CD14-positive monocyte (primary cell): Measurements from ENCODE around the gene KRT8. TPM values are rescaled to one million over a fixed set of nuclear protein-coding genes. Genes with fewer than 3 reads are reported as not detected.

Experiments used
- DNase-seq, 3 donors: peaks; one replicate each; pipeline ENCODE4 v3.0.0-alpha.2; 2011 to 2022
- H2AFZ ChIP-seq: 2 replicates; pipeline ENCODE4 v1.6.0; 2012; ENCODE audit warnings: mild to moderate bottlenecking, low read depth, low read length, inconsistent platforms; ENCODE audit not compliant: insufficient read depth, poor library complexity, severe bottlenecking
- H3K27ac ChIP-seq, 2 donors: 1 replicate in 1 of 2; 2 replicates in 1 of 2; pipeline ENCODE4 v1.5.1; 2012 to 2013; ENCODE audit warnings: low read length in 2 of 2, control low read depth in 1 of 2, inconsistent platforms in 1 of 2, low read depth in 1 of 2, mild to moderate bottlenecking in 1 of 2
- H3K27me3 ChIP-seq, 2 donors: one replicate each; pipeline versions ENCODE4 v1.6.0 to v1.6.1; 2011 to 2013; ENCODE audit warnings: low read length in 2 of 2; ENCODE audit not compliant: control insufficient read depth in 2 of 2, insufficient read depth in 2 of 2
- H3K36me3 ChIP-seq, 2 donors: replicated peaks in 1 of 2; 1 replicate in 1 of 2; 2 replicates in 1 of 2; pipeline versions ENCODE4 v1.5.1 to v1.6.1; 2012 to 2013; ENCODE audit warnings: low read length in 2 of 2, control low read depth in 1 of 2, inconsistent platforms in 1 of 2, mild to moderate bottlenecking in 1 of 2; ENCODE audit not compliant: insufficient read depth in 2 of 2, control insufficient read depth in 1 of 2
- H3K4me1 ChIP-seq, 2 donors: 1 replicate in 1 of 2; 2 replicates in 1 of 2; pipeline versions ENCODE4 v1.5.1 to v1.6.1; 2012 to 2013; ENCODE audit warnings: low read length in 2 of 2, control low read depth in 1 of 2, inconsistent platforms in 1 of 2, mild to moderate bottlenecking in 1 of 2, moderate library complexity in 1 of 2; ENCODE audit not compliant: insufficient read depth in 2 of 2, control insufficient read depth in 1 of 2
- H3K4me2 ChIP-seq: replicated peaks from 2 replicates; pipeline ENCODE3; 2012; ENCODE audit warnings: low read length, moderate library complexity, mild to moderate bottlenecking; ENCODE audit not compliant: poor library complexity, severe bottlenecking; ENCODE audit errors: extremely low read depth
- H3K4me3 ChIP-seq, 3 experiments: fragments of 200-600 bp in 1 of 3; sonication (generic) in 1 of 3; replicated peaks in 1 of 3; 1 replicate in 2 of 3; 2 replicates in 1 of 3; pipeline ENCODE4 v1.5.1; 2011 to 2013; ENCODE audit warnings: low read length in 3 of 3, mild to moderate bottlenecking in 3 of 3, control low read depth in 2 of 3, low read depth in 2 of 3, inconsistent platforms in 1 of 3, moderate library complexity in 1 of 3
- H3K79me2 ChIP-seq: 2 replicates; pipeline ENCODE4 v1.6.0; 2012; ENCODE audit warnings: mild to moderate bottlenecking, control low read depth, inconsistent platforms, low read length, moderate library complexity; ENCODE audit not compliant: insufficient read depth
- H3K9ac ChIP-seq: 2 replicates; pipeline ENCODE4 v1.6.0; 2017; ENCODE audit warnings: low read length, mild to moderate bottlenecking; ENCODE audit not compliant: insufficient read depth, poor library complexity, severe bottlenecking
- H3K9me3 ChIP-seq, 2 donors: replicated peaks in 1 of 2; 1 replicate in 1 of 2; 2 replicates in 1 of 2; pipeline versions ENCODE4 v1.5.1 to v1.6.1; 2012 to 2013; ENCODE audit warnings: low read length in 2 of 2, control low read depth in 1 of 2; ENCODE audit not compliant: control insufficient read depth in 1 of 2, insufficient read depth in 1 of 2
- H4K20me1 ChIP-seq: 2 replicates; pipeline ENCODE4 v1.6.0; 2012; ENCODE audit warnings: mild to moderate bottlenecking, low read length, control low read depth, moderate library complexity; ENCODE audit not compliant: insufficient read depth
- H3K27ac Mint-ChIP-seq, 7 donors: one replicate each; pipeline ENCODE4 v1.8.0; 2020; ENCODE audit warnings: mild to moderate bottlenecking in 7 of 7, mixed read lengths in 7 of 7, moderate library complexity in 6 of 7, inconsistent platforms in 2 of 7
- H3K27me3 Mint-ChIP-seq, 3 donors: one replicate each; pipeline ENCODE4 v1.8.0; 2021 to 2022; ENCODE audit warnings: low read depth in 3 of 3, mild to moderate bottlenecking in 3 of 3, mixed read lengths in 3 of 3, moderate library complexity in 3 of 3, inconsistent platforms in 1 of 3
- H3K36me3 Mint-ChIP-seq, 2 donors: one replicate each; pipeline ENCODE4 v1.8.0; 2020; ENCODE audit warnings: mixed read lengths in 2 of 2, inconsistent platforms in 1 of 2, mild to moderate bottlenecking in 1 of 2
- H3K4me1 Mint-ChIP-seq: one replicate; pipeline ENCODE4 v1.8.0; 2020; ENCODE audit warnings: mild to moderate bottlenecking, mixed read lengths
- H3K4me3 Mint-ChIP-seq, 2 donors: one replicate each; pipeline ENCODE4 v1.8.0; 2020; ENCODE audit warnings: mild to moderate bottlenecking in 2 of 2, mixed read lengths in 2 of 2, moderate library complexity in 1 of 2
- H3K9me3 Mint-ChIP-seq, 7 donors: one replicate each; pipeline ENCODE4 v1.8.0; 2020 to 2022; ENCODE audit warnings: mixed read lengths in 7 of 7, mild to moderate bottlenecking in 6 of 7, moderate library complexity in 6 of 7, inconsistent platforms in 2 of 7
- CTCF ChIP-seq: fragments of 200-600 bp; IDR thresholded peaks from one replicate; pipeline ENCODE4 v1.8.0; 2022; ENCODE audit warnings: antibody characterized with exemption, mild to moderate bottlenecking
- WGBS: methylation state at CpG from one replicate; pipeline ENCODE4 v1.1.5; 2013; ENCODE audit warnings: missing lambda C conversion rate; ENCODE audit not compliant: insufficient coverage; 5-methylcytosine and 5-hydroxymethylcytosine counted together
- intact Hi-C, 2 donors: fragments of 100-400 bp; cut with micrococcal nuclease; formaldehyde crosslinking; loops; one replicate each; pipeline versions ENCODE4 v1.15.0 to v1.15.1; 2023
- polyA plus RNA-seq, 3 donors: library from polyadenylated mRNA; depleted of rRNA in 1 of 3; unstranded in 2 of 3; stranded (reverse) in 1 of 3; fragments of 300-500 nt in 2 of 3; fragments of >200 nt in 1 of 3; fragmentation: Illumina TruSeq in 2 of 3; gene quantifications; 1 replicate in 2 of 3; 2 replicates in 1 of 3; pipeline ENCODE4 v1.2.3, GENCODE V29; 2012 to 2021

KRT8 gene
- polyA plus RNA-seq, 3 donors, result 0.16 to 0.39 TPM; not detected in 1

DNA sequence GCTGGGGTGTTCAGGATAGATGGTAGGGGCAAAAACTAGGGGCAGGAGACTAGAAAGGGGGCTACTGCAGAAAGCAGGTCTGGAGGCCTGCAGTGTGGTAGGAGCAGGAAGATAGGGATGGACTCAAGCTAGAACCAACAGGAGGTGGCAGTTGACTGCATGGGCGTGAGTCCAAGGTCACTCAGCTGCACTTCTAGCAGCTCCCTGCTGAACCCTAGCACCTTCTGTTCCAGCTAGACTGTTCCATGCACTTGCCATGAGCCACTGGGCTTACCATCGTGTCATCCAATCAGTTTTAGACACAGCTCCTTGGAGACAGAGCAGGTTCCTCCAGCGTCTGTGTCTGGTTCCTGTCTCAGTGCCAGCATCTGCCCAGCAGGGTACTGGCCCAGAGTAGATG lies 11.3 kb upstream of the KRT8 start:
- Mint-ChIP-seq H3K27me3 (peaks cover 2 to 5% (median 3%) of the 10 kb centered on the region in 3 donors), H3K36me3 (no peaks in the 10 kb centered on the region), H3K9me3 (peaks cover 12 to 25% (median 22%) of the 10 kb centered on the region in 7 donors), H3K27ac (no peak overlapping the region), H3K4me1 (no peaks in the 10 kb centered on the region), H3K4me3 (no peak overlapping the region)
- Histone ChIP-seq H3K79me2 (no peaks in the 10 kb centered on the region), H3K9me3 (peaks cover 12 to 27% of the 10 kb centered on the region in 2 donors), H3K9ac (no peak overlapping the region), H3K36me3 (no peaks in the 10 kb centered on the region), H3K4me1 (no peaks in the 10 kb centered on the region), H3K27me3 (no peaks in the 10 kb centered on the region), H3K4me3 (no peak overlapping the region), H3K27ac (no peak overlapping the region), H4K20me1 (no peaks in the 10 kb centered on the region), H2AFZ (no peak overlapping the region), H3K4me2 (no peak overlapping the region)
- intact Hi-C loops, result no loop called here
- whole genome bisulfite sequencing, result 82% methylated on average over 3 of the region's 3 CpGs
- no peak for TF ChIP-seq CTCF
- no peak for DNase-seq

DNA sequence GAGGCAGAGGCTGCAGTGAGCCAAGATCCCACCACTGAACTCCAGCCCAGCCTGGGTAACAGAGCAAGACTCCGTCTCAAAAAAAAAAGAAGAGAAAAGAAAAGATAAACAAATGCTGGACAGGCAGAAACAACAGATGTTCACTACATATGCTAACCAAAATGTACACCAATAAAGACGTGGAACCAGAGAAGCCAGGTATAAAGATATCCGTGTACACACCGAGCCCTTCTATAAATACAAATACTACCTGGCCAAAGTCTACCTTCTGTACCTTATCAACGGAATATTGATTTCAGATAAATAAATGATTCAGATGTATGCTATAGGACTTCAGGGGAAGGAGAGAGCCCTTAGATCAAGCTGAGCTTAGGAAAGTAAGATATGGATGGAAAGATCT lies 10.8 kb upstream of the KRT8 start:
- H3K9me3 Mint-ChIP-seq, result peaks cover 12 to 25% (median 22%) of the 10 kb centered on the region in 7 donors
- Histone ChIP-seq H3K27ac (no peak overlapping the region), H2AFZ (no peak overlapping the region), H3K36me3 (no peaks in the 10 kb centered on the region), H3K9ac (no peak overlapping the region), H3K79me2 (no peaks in the 10 kb centered on the region), H3K4me3 (no peak overlapping the region), H3K27me3 (no peaks in the 10 kb centered on the region), H3K4me1 (peaks cover under 1 to 1% of the 10 kb centered on the region in 2 donors), H3K4me2 (no peak overlapping the region), H3K9me3 (peaks cover 12 to 27% of the 10 kb centered on the region in 2 donors), H4K20me1 (no peaks in the 10 kb centered on the region)
- no CpG with 5 or more reads among the region's 5 CpGs for WGBS
- TF ChIP-seq CTCF, result no peak
- H3K36me3 Mint-ChIP-seq, result no peaks in the 10 kb centered on the region
- H3K4me1 Mint-ChIP-seq, result peaks cover 2% of the 10 kb centered on the region
- intact Hi-C loops, result no loop called here
- no peak overlapping the region for H3K27ac Mint-ChIP-seq
- no peak overlapping the region for H3K4me3 Mint-ChIP-seq
- DNase-seq, result no peak
- peaks cover 2 to 5% (median 3%) of the 10 kb centered on the region in 3 donors for H3K27me3 Mint-ChIP-seq
